HCT116 (cell line): Measurements from ENCODE around the gene CPD.

Experiments used
- CTCF ChIP-seq, 3 experiments: fragments of 200-600 bp in 1 of 3; sonication (generic) in 1 of 3; IDR thresholded peaks in 2 of 3; conservative IDR thresholded peaks in 1 of 3; 2 replicates each; pipeline ENCODE4 v1.5.1; 2012 to 2017; ENCODE audit warnings: low read depth in 2 of 3, low read length in 2 of 3, antibody characterized with exemption in 1 of 3, borderline replicate concordance in 1 of 3, control low read depth in 1 of 3, mild to moderate bottlenecking in 1 of 3, mixed read lengths in 1 of 3, mixed run types in 1 of 3, moderate library complexity in 1 of 3; ENCODE audit not compliant: insufficient read depth in 1 of 3
- EZH2 ChIP-seq: fragments of 200-600 bp; sonication (generic); IDR thresholded peaks from 2 replicates; pipeline ENCODE4 v1.6.1; 2017; ENCODE audit warnings: antibody characterized with exemption, mixed run types
- POLR2A ChIP-seq: IDR thresholded peaks from 2 replicates; pipeline ENCODE4 v1.7.0; 2011; ENCODE audit warnings: borderline replicate concordance; ENCODE audit not compliant: insufficient read depth, insufficient read length; ENCODE audit errors: extremely low read depth
- POLR2AphosphoS5 ChIP-seq: IDR thresholded peaks from 2 replicates; pipeline ENCODE4 v1.6.1; 2011; ENCODE audit warnings: mild to moderate bottlenecking, low read depth, low read length, moderate library complexity
- RAD21 ChIP-seq: IDR thresholded peaks from 2 replicates; pipeline ENCODE4 v1.6.1; 2012; ENCODE audit warnings: low read depth, mild to moderate bottlenecking
- REST ChIP-seq: IDR thresholded peaks from 2 replicates; pipeline ENCODE4 v1.6.1; 2012; ENCODE audit warnings: low read depth
- TCF7L2 ChIP-seq: IDR thresholded peaks from 2 replicates; pipeline ENCODE4 v1.7.0; 2011; ENCODE audit warnings: borderline replicate concordance, inconsistent platforms; ENCODE audit not compliant: insufficient read depth, insufficient read length; ENCODE audit errors: extremely low read depth
- YY1 ChIP-seq: IDR thresholded peaks from 2 replicates; pipeline ENCODE4 v1.6.1; 2011; ENCODE audit warnings: low read length, low read depth, moderate library complexity, mild to moderate bottlenecking; ENCODE audit not compliant: insufficient replicate concordance; ENCODE audit errors: extremely low read depth

- no peak for TF ChIP-seq TCF7L2
- no peak for TF ChIP-seq POLR2A
- no peak for TF ChIP-seq RAD21
- no peak for TF ChIP-seq EZH2
- no peak for TF ChIP-seq REST
- no peak for TF ChIP-seq CTCF (IDR thresholded peaks at IDR 0.05 in 2 of 3, conservative IDR thresholded peaks at IDR 0.05 in 1 of 3; ENCODE audit: borderline replicate concordance in 1 of 3, insufficient read depth in 1 of 3, low read depth in 2 of 3, low read length in 2 of 3)
- TF ChIP-seq POLR2AphosphoS5: no peak
- TF ChIP-seq YY1: no peak
Measured at GRCh38 chr17:30503558-30503957, 124.8 kb downstream of the CPD start.
